Measurements from ENCODE around the gene KLK5.
A peak's percentile ranks its signal among the peaks of the same experiment; 100 is the strongest.
"Not testable (repeated sequence)": the region's sequence is repeated elsewhere in the genome, so short reads cannot be mapped to it uniquely, and the experiment has no call there.

The KLK5 gene, protein sequence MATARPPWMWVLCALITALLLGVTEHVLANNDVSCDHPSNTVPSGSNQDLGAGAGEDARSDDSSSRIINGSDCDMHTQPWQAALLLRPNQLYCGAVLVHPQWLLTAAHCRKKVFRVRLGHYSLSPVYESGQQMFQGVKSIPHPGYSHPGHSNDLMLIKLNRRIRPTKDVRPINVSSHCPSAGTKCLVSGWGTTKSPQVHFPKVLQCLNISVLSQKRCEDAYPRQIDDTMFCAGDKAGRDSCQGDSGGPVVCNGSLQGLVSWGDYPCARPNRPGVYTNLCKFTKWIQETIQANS

DNA sequence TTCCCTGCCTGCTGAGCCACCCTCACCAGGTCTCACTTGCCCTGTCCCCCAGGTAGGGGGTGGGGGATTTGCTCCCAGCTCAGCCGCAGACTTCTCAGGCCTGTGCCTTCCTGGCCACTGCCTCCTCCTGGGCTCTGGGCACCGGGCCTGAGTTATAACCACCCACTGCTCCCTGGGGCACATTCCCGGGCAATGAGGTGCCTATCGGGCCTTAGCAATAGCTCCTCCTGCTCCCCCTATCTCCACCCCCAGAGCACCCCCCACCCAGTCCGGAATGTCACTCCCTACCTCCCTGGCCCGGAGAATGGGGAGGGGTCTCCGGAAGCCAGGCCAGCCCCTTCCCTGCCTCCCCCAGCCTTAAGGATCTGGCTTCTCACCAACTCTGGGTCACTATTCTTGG, at the start of gene KLK5:
Gene KLK5, minus strand, starts transcription at position 129 of the 400 bp plus-strand sequence. CDS start 381 bp downstream, outside the sequence.
- DNase-seq = no peak

DNA sequence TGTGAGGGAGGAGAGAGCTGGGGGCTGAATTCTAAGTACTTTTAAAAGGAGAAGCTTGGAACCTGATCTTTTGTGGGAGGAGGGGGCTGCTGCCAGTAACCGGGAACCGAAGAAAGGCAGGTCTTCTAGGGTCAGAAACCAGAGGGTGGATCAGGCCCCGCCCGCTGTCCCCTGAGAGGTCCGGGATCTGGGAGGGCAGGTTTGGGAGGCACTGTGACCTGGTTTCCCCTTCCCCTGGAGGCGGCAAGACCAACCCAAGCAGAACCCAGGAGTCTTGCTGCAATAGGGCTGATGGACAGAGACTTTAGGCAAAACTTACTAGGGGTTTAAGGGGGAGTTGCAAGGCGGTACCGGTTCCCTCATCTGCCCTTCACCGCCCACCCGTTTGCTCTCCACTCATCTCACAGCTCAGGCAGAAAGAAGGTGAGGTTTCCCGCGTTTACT, 49.3 kb upstream of the KLK5 start:
- no peak for DNase-seq

DNA sequence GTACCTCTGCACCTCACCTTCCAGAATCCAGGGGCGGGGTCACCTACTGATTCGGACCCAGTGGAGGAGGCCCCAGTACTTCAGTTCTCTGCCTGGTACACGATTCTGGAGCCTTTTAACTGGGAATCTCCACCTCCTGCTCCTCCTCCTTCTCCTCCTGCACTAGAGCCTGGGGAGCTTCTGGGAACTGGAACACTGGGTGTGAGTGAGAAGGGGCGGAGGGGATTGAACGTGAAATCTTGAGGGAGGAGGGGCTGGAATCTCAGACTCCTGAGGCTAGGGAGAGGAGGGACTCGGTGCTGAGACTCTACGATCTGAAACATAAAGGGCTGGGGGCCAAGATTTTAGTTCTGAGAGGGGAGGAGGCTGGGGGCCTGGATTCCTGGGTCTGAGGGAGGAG, 48.7 kb upstream of the KLK5 start, which contains the start of gene KLK8:
Gene KLK8, minus strand, starts transcription at position 90 of the 400 bp plus-strand sequence. CDS start 437 bp downstream, outside the sequence.
- no peak for DNase-seq

DNA sequence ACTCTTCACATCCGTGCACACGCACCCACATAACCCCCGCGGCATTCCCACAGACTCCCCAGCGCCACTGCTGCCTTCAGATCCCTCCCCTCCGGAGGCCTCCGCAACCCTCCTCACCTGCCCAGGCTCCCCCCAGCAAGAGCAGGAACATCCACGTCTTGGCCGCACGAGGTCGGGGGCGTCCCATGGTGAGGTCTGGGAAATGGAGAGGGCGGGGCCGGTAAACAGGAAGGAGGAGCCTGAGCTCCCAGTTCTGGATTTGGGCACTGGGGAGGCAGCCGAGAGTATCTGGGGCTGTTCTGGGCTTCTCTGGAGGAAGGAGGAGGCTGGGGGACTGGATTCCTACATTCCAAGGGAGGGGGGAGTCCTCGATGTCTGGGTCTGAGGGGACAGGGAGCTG, 48.1 kb upstream of the KLK5 start:
- no peak for DNase-seq

DNA sequence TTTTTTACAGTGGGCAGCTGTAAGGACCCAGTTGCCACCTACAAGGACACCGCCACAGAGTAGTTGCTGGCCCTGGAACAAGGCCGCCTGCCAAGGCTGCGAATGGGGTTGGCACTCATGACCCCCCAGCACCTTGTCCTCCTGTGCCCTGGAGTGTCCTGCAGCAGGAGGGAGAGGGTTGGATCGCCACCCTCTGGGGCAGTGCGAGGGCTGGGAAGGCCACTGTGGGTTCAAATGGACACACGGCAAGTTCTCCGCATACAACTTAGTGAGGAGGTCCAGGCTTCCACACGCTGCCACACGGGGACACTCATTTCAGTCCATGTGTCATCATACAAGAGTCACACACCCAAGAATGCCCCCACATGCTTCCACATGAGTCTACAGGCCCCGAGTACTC, 47.6 kb upstream of the KLK5 start:
- DNase-seq = no peak

- DNase-seq = no peak
Observed at GRCh38 chr19:50998686-50999085, 45.8 kb upstream of the KLK5 start.

GRCh38 chr19:50998061-50998460, 45.2 kb upstream of the KLK5 start:
- DNase-seq = no peak

- DNase-seq = peak; percentile 9
Observed at GRCh38 chr19:50994129-50994528, 41.3 kb upstream of the KLK5 start.

DNA sequence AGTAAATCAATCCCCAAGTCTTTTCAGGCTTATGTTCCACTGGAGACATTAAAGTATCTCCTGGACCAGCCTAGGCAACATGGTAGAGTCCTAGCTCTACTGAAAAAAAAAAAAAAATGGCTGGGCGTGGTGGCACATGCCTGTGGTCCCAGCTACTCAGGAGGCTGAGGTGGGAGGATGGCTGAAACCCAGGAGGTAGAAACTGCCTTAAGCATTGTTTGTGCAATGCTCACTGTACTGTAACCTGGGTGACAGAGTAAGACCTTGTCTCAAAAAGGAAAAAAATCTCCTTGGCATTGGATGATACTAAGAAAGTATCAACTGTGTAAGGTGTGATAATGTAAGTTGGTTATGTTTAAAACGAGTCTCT, 39.8 kb upstream of the KLK5 start:
- no peak for DNase-seq

DNA sequence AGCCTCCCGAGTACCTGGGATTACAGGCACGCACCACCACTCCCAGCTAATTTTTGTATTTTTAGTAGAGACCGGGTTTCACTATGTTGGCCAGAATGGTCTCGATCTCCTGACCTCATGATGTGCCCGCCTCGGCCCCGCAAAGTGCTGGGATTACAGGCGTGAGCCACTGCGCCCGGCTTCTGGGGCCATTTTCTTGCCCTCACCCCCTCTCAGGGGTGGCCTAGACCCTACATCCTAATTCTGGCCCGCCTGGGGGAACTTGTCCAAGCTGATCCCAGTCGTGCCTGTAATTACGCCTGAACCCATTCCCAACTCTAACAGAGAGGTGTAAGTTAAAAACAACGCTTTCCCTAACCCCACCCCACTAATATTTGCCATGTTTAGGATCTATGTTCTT, 31.6 kb upstream of the KLK5 start:
- DNase-seq = not testable (repeated sequence)

- no peak for DNase-seq
Observed at GRCh38 chr19:50983625-50984292, 30.9 kb upstream of the KLK5 start, which contains the start of gene KLK7. Gene KLK7, minus strand, starts transcription at chr19:50983917. Its CDS starts 1,518 bp downstream, at chr19:50982399.

GRCh38 chr19:50982186-50982585, 29.3 kb upstream of the KLK5 start:
- no peak for DNase-seq

- no peak for DNase-seq
Observed at GRCh38 chr19:50981587-50982146, 28.8 kb upstream of the KLK5 start.

DNA sequence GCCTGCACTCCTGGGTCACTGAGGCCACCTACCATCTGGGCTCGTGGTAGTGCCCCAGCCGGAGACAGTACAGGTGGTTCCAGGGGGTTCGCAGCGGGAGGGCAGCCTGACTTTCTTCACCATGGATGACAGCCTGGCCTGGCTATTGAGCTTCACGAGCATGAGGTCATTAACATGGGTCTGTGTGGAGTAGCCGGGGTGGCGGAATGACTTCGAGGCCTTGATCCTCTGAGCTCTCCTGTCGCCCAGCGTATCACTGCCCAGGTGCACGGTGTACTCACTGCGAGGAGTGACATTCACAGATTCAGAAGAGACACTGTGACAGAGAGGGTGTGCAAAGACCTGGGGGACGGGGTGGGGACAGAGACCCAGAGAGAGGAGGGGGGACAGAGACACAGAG, 27.4 kb upstream of the KLK5 start:
- no peak for DNase-seq

DNA sequence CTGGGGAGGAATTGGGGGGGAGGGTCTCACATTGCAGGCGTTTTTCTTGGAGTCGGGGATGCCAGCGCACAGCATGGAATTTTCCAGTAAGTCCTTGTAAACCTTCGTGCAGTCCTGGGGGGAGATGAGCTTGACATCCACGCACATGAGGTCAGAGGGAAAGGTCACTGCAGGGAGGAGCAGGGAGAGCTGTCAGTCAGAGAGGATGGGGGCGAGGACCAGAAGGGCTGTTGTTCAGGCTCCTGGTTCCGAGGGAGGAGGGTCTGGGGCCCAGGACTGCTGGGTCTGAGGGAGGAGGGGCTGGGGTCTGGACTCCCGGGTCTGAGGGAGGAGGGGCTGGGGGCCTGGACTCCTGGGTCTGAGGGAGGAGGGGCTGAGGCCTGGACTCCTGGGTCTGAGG, 26.9 kb upstream of the KLK5 start:
- no peak for DNase-seq

- DNase-seq = no peak
Observed at GRCh38 chr19:50978772-50979390, 26.0 kb upstream of the KLK5 start.

DNA sequence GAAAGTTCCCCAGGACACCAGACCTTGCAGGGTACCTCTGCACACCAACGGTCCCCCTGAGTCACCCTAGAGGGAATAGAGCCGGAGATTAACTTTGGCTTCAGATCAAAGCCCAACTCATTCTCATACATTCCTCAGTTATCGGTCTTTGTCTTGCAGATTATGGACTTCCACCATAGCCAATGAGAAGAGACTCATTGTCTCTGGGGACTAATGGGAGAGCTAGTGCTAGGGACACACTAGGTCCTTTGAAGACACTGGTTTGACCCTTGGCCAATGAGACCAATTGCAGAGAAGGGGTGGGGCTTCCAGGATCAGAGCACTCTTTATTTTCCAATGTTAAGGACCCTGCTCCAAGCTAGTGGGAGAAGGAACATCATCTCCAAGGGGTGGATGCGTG, 24.8 kb upstream of the KLK5 start:
- no peak for DNase-seq

- DNase-seq = no peak
Observed at GRCh38 chr19:50975766-50976165, 22.9 kb upstream of the KLK5 start.

GRCh38 chr19:50974702-50975556, 22.1 kb upstream of the KLK5 start:
- DNase-seq = no peak

DNA sequence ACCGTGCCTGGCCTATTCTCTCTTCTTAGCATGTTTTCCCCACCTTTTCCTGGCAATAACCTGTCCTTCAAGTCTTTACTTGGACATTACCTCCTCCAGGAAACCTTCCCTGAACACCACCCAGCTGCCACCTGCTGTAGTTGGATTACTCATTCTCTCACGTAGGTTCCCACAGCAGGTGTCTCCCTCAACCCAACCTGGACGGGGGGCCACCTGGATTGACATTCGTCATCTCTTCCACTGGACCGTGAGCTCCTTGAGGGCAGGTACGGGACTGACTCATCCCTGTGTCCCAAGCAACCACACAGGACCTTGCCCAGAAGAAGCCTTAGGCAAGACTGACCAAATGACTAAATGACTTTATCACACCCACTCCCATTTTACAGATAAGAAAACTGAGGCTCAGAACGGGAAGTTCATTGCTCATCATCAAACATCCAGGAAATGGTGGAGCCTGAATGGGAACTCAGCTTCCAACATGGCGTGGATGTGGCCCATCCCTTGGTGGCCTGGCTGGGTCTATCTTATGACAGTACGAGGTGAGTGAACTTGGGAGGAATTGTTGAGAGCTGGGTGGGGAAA, 20.0 kb upstream of the KLK5 start:
- DNase-seq = no peak

- not testable (repeated sequence) for DNase-seq
Observed at GRCh38 chr19:50969810-50970209, 17.0 kb upstream of the KLK5 start.

- DNase-seq = no peak
Observed at GRCh38 chr19:50969413-50969760, 16.5 kb upstream of the KLK5 start, which contains the start of gene KLK6. Gene KLK6, minus strand, starts transcription at chr19:50969591. Its CDS starts 1,487 bp downstream, at chr19:50968104.

Measured in NCI-H82 (cell line).